GM12864 (cell line): ENCODE results near the gene SORCS2.

ENCODE experiments used
- DNase-seq: peaks from one replicate; pipeline ENCODE4 v3.0.0-alpha.2; 2011; ENCODE audit warnings: low read depth
- H3K4me3 ChIP-seq: 2 replicates; pipeline ENCODE4 v1.5.1; 2011; ENCODE audit warnings: mild to moderate bottlenecking, low read depth, low read length, control low read depth
- TF ChIP-seq, protein P1 (sequence below): IDR thresholded peaks from 2 replicates; pipeline ENCODE4 v1.5.1; 2011; ENCODE audit warnings: low read depth, mild to moderate bottlenecking, moderate library complexity, low read length, control low read depth, inconsistent platforms; ENCODE audit errors: missing control alignments

The SORCS2 gene

GRCh38 chr4:7244751-7245320 is 52.5 kb downstream of the SORCS2 start:
- no peak overlapping the region for H3K4me3 ChIP-seq
- TF ChIP-seq, protein P1, sequence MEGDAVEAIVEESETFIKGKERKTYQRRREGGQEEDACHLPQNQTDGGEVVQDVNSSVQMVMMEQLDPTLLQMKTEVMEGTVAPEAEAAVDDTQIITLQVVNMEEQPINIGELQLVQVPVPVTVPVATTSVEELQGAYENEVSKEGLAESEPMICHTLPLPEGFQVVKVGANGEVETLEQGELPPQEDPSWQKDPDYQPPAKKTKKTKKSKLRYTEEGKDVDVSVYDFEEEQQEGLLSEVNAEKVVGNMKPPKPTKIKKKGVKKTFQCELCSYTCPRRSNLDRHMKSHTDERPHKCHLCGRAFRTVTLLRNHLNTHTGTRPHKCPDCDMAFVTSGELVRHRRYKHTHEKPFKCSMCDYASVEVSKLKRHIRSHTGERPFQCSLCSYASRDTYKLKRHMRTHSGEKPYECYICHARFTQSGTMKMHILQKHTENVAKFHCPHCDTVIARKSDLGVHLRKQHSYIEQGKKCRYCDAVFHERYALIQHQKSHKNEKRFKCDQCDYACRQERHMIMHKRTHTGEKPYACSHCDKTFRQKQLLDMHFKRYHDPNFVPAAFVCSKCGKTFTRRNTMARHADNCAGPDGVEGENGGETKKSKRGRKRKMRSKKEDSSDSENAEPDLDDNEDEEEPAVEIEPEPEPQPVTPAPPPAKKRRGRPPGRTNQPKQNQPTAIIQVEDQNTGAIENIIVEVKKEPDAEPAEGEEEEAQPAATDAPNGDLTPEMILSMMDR: no peak
- DNase-seq: no peak

GRCh38 chr4:7247521-7247920 is 55.2 kb downstream of the SORCS2 start:
- no peak for DNase-seq
- H3K4me3 ChIP-seq: no peak overlapping the region
- TF ChIP-seq, protein P1: no peak

GRCh38 chr4:7247946-7248345 is 55.6 kb downstream of the SORCS2 start:
- TF ChIP-seq, protein P1: no peak
- H3K4me3 ChIP-seq: no peak overlapping the region
- no peak for DNase-seq

DNA sequence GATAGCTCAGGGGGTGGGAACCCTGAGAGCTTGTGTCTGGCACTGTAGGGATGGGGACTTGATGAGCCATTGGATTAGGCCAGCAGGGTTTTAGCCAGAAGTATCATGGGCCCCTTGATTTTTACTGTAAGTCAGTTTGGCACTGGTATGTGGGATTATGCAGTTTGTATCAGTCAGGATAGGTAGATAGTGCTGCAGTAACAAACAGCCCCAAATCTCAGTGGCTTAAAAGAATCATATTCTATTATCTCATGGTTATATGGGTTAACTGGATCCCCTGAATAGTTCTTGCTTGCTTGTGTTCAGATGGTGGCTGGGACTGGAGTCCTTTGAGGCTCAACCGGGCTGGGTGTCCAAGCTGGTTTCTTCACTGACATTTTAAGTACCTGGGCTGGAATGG is 56.5 kb downstream of the SORCS2 start:
- TF ChIP-seq, protein P1: no peak
- H3K4me3 ChIP-seq: no peak overlapping the region
- DNase-seq: no peak

GRCh38 chr4:7251321-7251720 is 59.0 kb downstream of the SORCS2 start:
- TF ChIP-seq, protein P1: no peak
- H3K4me3 ChIP-seq: no peak overlapping the region
- no peak for DNase-seq

DNA sequence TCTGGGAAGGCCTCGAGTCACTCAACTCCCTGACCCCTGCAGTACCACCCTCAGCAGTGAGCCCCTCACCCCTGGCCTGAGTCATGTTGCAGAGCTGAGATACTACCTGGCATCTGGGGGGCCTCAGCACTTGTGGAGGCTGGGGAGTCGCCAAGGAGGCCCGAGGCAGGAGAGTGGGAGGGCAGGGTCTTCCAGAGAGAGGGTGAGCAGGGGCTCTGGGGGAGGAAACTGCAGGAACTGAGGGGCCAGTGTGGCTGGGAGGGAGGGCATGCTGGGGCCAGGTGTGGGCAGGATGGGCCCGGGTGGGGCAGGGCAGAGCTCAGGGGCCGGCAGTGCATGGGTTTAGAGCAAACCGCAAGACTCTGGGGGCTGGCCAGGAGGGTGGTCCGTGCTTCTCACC is 59.7 kb downstream of the SORCS2 start:
- no peak overlapping the region for H3K4me3 ChIP-seq
- TF ChIP-seq, protein P1: no peak
- DNase-seq: no peak
